K562 treated with DMSO at 1 percent for 4 hours (cell line): ENCODE data around the gene SFMBT1. TPM values are rescaled to one million over a fixed set of nuclear protein-coding genes. Genes with fewer than 3 reads are reported as not detected.

ENCODE experiments used
- total RNA-seq: library from RNA; unstranded; fragments of 300-600 nt; gene quantifications from 2 replicates; pipeline ENCODE4 v1.2.3, GENCODE V29; 2022; ENCODE audit not compliant: insufficient read depth

Gene SFMBT1, protein sequence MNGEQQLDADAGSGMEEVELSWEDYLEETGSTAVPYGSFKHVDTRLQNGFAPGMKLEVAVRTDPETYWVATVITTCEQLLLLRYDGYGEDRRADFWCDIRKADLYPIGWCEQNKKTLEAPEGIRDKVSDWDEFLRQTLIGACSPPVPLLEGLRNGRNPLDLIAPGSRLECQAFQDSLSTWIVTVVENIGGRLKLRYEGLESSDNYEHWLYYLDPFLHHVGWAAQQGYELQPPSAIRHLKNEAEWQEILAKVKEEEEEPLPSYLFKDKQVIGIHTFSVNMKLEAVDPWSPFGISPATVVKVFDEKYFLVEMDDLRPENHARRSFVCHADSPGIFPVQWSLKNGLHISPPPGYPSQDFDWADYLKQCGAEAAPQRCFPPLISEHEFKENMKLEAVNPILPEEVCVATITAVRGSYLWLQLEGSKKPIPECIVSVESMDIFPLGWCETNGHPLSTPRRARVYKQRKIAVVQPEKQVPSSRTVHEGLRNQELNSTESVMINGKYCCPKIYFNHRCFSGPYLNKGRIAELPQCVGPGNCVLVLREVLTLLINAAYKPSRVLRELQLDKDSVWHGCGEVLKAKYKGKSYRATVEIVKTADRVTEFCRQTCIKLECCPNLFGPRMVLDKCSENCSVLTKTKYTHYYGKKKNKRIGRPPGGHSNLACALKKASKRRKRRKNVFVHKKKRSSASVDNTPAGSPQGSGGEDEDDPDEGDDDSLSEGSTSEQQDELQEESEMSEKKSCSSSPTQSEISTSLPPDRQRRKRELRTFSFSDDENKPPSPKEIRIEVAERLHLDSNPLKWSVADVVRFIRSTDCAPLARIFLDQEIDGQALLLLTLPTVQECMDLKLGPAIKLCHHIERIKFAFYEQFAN
- total RNA-seq, result 2.3 and 2.6 TPM in 2 replicates

GRCh38 chr3:53045518-53046170, at the start of gene SFMBT1:
TSS of gene SFMBT1 (minus strand) at chr3:53046073. CDS start at chr3:52969128, 76,945 bp downstream.

DNA sequence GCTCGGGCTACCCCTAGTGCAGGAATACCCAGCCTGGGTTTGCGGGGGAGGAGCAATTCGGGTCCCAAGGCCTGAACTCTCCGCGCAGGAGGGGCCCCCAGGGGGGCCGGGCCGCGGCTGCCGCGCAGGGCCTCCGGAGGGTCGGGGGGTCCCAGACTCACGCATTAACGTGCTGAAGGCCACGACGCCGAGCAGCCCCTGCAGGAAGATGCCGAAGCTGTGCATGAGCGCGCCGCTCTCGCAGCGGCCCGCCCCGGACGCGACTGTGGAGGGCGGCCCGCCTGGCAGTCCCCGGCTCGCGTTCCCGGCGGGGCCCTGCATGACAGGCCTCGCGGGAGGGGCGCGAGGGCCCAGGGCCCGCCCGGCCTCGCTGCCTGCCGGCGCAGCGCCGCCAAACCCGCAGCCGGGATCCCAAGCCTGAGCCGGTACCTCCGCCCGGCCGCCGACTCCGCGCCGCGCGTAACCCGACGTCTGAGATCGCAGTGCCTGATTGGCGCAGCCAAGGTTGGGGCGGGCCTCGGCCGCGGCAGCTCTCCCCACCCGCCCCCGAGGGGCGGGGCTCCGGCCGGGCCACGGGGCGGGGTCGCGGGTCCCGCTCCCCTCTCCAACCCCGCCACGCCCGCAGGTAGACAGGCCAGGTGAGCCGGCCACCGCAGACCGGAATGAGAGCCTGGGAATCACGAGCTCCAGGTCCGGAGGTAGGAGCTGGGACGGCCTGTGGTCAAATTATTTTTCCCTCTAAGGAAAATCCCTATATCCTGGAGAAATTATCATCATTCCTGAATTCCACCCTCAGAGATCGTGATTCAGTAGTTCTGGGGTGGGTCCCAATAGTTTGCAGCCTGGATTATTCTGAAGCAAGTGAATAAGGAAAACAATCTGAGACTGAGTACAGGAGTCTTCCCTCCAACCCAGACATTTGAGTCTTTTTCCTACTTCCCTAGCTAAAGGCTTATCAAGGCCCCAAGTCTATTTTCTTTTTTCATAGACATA, 148.4 kb downstream of the SFMBT1 start, which contains the start of gene STIMATE:
TSS of gene STIMATE (minus strand) at position 419 of the 993 bp plus-strand sequence. CDS start at position 321, 98 bp downstream.

Other genes with a start within 250 kb of the SFMBT1 start
- gene ITIH4, start 215.4 kb downstream of the SFMBT1 start, total RNA-seq, result not detected in 2 replicates
- 2.8 and 8.5 TPM in 2 replicates for gene MUSTN1, start 211.1 kb downstream of the SFMBT1 start, total RNA-seq
- 7.3 and 9.0 TPM in 2 replicates for gene STIMATE, start 148.5 kb downstream of the SFMBT1 start, total RNA-seq
- gene RFT1, start 84.4 kb upstream of the SFMBT1 start, total RNA-seq, result 4.7 and 5.3 TPM in 2 replicates
- gene PRKCD, start 115.1 kb upstream of the SFMBT1 start, total RNA-seq, result 11.7 and 12.4 TPM in 2 replicates
- 270 and 304 TPM in 2 replicates for gene TKT, start 209.9 kb upstream of the SFMBT1 start, total RNA-seq